ENCODE data around the gene PHB1.

Gene PHB1

GRCh38 chr17:49445591-49445990 is 30.9 kb upstream of the PHB1 start:
- TF ChIP-seq NFIC (IDR thresholded peaks at IDR 0.05) = no peak
- no peak for TF ChIP-seq CREB1 (IDR thresholded peaks at IDR 0.05; ENCODE audit: low read depth)
- no peak for TF ChIP-seq YY1 (IDR thresholded peaks at IDR 0.05; ENCODE audit: low read depth)
- TF ChIP-seq EP300 (IDR thresholded peaks at IDR 0.05; ENCODE audit: borderline replicate concordance) = no peak
- TF ChIP-seq ZBTB7A (IDR thresholded peaks at IDR 0.05; ENCODE audit: low read depth) = no peak
- TF ChIP-seq TEAD4 (IDR thresholded peaks at IDR 0.05) = no peak
- no peak for TF ChIP-seq RAD21 (IDR thresholded peaks at IDR 0.05; ENCODE audit: low read depth)
- no peak for TF ChIP-seq REST (IDR thresholded peaks at IDR 0.05; ENCODE audit: low read depth)
- TF ChIP-seq USF1 (IDR thresholded peaks at IDR 0.05) = no peak
- TF ChIP-seq TAF1 (IDR thresholded peaks at IDR 0.05; ENCODE audit: low read depth) = no peak
- TF ChIP-seq TCF12 (IDR thresholded peaks at IDR 0.05; ENCODE audit: low read depth) = no peak
- TF ChIP-seq CEBPB (IDR thresholded peaks at IDR 0.05) = no peak
- TF ChIP-seq FOXM1 (IDR thresholded peaks at IDR 0.05; ENCODE audit: borderline replicate concordance, low read depth) = no peak
- TF ChIP-seq MAX (IDR thresholded peaks at IDR 0.05) = no peak
- TF ChIP-seq EGR1 (IDR thresholded peaks at IDR 0.05) = no peak

GRCh38 chr17:49444384-49444783 is 29.7 kb upstream of the PHB1 start:
- TF ChIP-seq EP300 (IDR thresholded peaks at IDR 0.05; ENCODE audit: borderline replicate concordance) (no peak), EGR1 (IDR thresholded peaks at IDR 0.05) (no peak)

- TF ChIP-seq TEAD4 (IDR thresholded peaks at IDR 0.05) = no peak
- no peak for TF ChIP-seq YY1 (IDR thresholded peaks at IDR 0.05; ENCODE audit: low read depth)
- TF ChIP-seq EP300 (IDR thresholded peaks at IDR 0.05; ENCODE audit: borderline replicate concordance) = no peak
- no peak for TF ChIP-seq MAX (IDR thresholded peaks at IDR 0.05)
- TF ChIP-seq TCF12 (IDR thresholded peaks at IDR 0.05; ENCODE audit: low read depth) = no peak
- no peak for TF ChIP-seq FOXM1 (IDR thresholded peaks at IDR 0.05; ENCODE audit: borderline replicate concordance, low read depth)
- no peak for TF ChIP-seq CREB1 (IDR thresholded peaks at IDR 0.05; ENCODE audit: low read depth)
- TF ChIP-seq REST (IDR thresholded peaks at IDR 0.05; ENCODE audit: low read depth) = no peak
- no peak for TF ChIP-seq CEBPB (IDR thresholded peaks at IDR 0.05)
- TF ChIP-seq RAD21 (IDR thresholded peaks at IDR 0.05; ENCODE audit: low read depth) = no peak
- TF ChIP-seq NFIC (IDR thresholded peaks at IDR 0.05) = no peak
- TF ChIP-seq USF1 (IDR thresholded peaks at IDR 0.05) = no peak
- no peak for TF ChIP-seq ZBTB7A (IDR thresholded peaks at IDR 0.05; ENCODE audit: low read depth)
- TF ChIP-seq EGR1 (IDR thresholded peaks at IDR 0.05) = no peak
- no peak for TF ChIP-seq TAF1 (IDR thresholded peaks at IDR 0.05; ENCODE audit: low read depth)
These were observed 29.2 kb upstream of the PHB1 start for GRCh38 chr17:49443862-49444261.

- TF ChIP-seq TEAD4 (IDR thresholded peaks at IDR 0.05) (no peak), FOXM1 (IDR thresholded peaks at IDR 0.05; ENCODE audit: borderline replicate concordance, low read depth) (no peak), EP300 (IDR thresholded peaks at IDR 0.05; ENCODE audit: borderline replicate concordance) (no peak), EGR1 (IDR thresholded peaks at IDR 0.05) (no peak), CEBPB (IDR thresholded peaks at IDR 0.05) (no peak), TCF12 (IDR thresholded peaks at IDR 0.05; ENCODE audit: low read depth) (no peak), ZBTB7A (IDR thresholded peaks at IDR 0.05; ENCODE audit: low read depth) (no peak), TAF1 (IDR thresholded peaks at IDR 0.05; ENCODE audit: low read depth) (no peak), USF1 (IDR thresholded peaks at IDR 0.05) (no peak), YY1 (IDR thresholded peaks at IDR 0.05; ENCODE audit: low read depth) (no peak), NFIC (IDR thresholded peaks at IDR 0.05) (no peak), MAX (IDR thresholded peaks at IDR 0.05) (no peak), REST (IDR thresholded peaks at IDR 0.05; ENCODE audit: low read depth) (no peak), RAD21 (IDR thresholded peaks at IDR 0.05; ENCODE audit: low read depth) (no peak), CREB1 (IDR thresholded peaks at IDR 0.05; ENCODE audit: low read depth) (no peak)
These were observed 27.4 kb upstream of the PHB1 start for GRCh38 chr17:49442041-49442440.

Data from Ishikawa (cell line).